Activated T-cell treated with anti-CD3 and anti-CD28 coated beads, Interleukin-2, amount 50 U/mL, for 24 hours (primary cell): ENCODE results near the gene SEZ6.

Source experiments
- DNase-seq: peaks from one replicate; pipeline ENCODE4 v3.0.0-alpha.2; 2020
- H3K27ac Mint-ChIP-seq: 2 replicates; pipeline ENCODE4 v1.8.0; 2020; ENCODE audit warnings: mild to moderate bottlenecking, mixed read lengths
- H3K27me3 Mint-ChIP-seq: 2 replicates; pipeline ENCODE4 v1.8.0; 2020; ENCODE audit warnings: mixed read lengths
- H3K36me3 Mint-ChIP-seq: 2 replicates; pipeline ENCODE4 v1.8.0; 2020; ENCODE audit warnings: low read depth, mixed read lengths
- H3K4me1 Mint-ChIP-seq: 2 replicates; pipeline ENCODE4 v1.8.0; 2020; ENCODE audit warnings: low read depth, mixed read lengths
- H3K4me3 Mint-ChIP-seq: 2 replicates; pipeline ENCODE4 v1.8.0; 2020; ENCODE audit warnings: mild to moderate bottlenecking, moderate library complexity, mixed read lengths
- H3K9me3 Mint-ChIP-seq: 2 replicates; pipeline ENCODE4 v1.8.0; 2020; ENCODE audit warnings: mixed read lengths

Gene SEZ6

GRCh38 chr17:29020576-29020975 is 14.7 kb upstream of the SEZ6 start:
- H3K4me1 Mint-ChIP-seq = peaks cover 5% of the 10 kb centered on the region
- no peak overlapping the region for H3K4me3 Mint-ChIP-seq
- H3K9me3 Mint-ChIP-seq = no peaks in the 10 kb centered on the region
- DNase-seq = no peak
- no peaks in the 10 kb centered on the region for H3K36me3 Mint-ChIP-seq
- peaks cover 72% of the 10 kb centered on the region for H3K27me3 Mint-ChIP-seq
- H3K27ac Mint-ChIP-seq = no peak overlapping the region

GRCh38 chr17:29019475-29020181 is 13.8 kb upstream of the SEZ6 start:
- Mint-ChIP-seq H3K4me3 (no peak overlapping the region), H3K9me3 (no peaks in the 10 kb centered on the region), H3K4me1 (peaks cover 5% of the 10 kb centered on the region), H3K27ac (no peak overlapping the region), H3K36me3 (no peaks in the 10 kb centered on the region), H3K27me3 (peaks cover 67% of the 10 kb centered on the region)
- no peak for DNase-seq

- no peaks in the 10 kb centered on the region for H3K36me3 Mint-ChIP-seq
- peaks cover 60% of the 10 kb centered on the region for H3K27me3 Mint-ChIP-seq
- no peak overlapping the region for H3K27ac Mint-ChIP-seq
- no peaks in the 10 kb centered on the region for H3K9me3 Mint-ChIP-seq
- H3K4me1 Mint-ChIP-seq = peaks cover 5% of the 10 kb centered on the region
- no peak for DNase-seq
- no peak overlapping the region for H3K4me3 Mint-ChIP-seq
These were observed 13.1 kb upstream of the SEZ6 start for GRCh38 chr17:29018788-29019474.

GRCh38 chr17:29016345-29017210 is 10.7 kb upstream of the SEZ6 start:
- no peak for DNase-seq
- Mint-ChIP-seq H3K36me3 (no peaks in the 10 kb centered on the region), H3K27ac (no peak overlapping the region), H3K27me3 (peaks cover 46% of the 10 kb centered on the region), H3K4me1 (peaks cover 9% of the 10 kb centered on the region), H3K9me3 (no peaks in the 10 kb centered on the region), H3K4me3 (no peak overlapping the region)

- peaks cover 38% of the 10 kb centered on the region for H3K27me3 Mint-ChIP-seq
- H3K9me3 Mint-ChIP-seq = no peaks in the 10 kb centered on the region
- H3K27ac Mint-ChIP-seq = no peak overlapping the region
- no peak for DNase-seq
- H3K4me3 Mint-ChIP-seq = no peak overlapping the region
- H3K36me3 Mint-ChIP-seq = no peaks in the 10 kb centered on the region
- peaks cover 10% of the 10 kb centered on the region for H3K4me1 Mint-ChIP-seq
These were observed 8.9 kb upstream of the SEZ6 start for GRCh38 chr17:29014716-29015115.

GRCh38 chr17:29012535-29012934 is 6.7 kb upstream of the SEZ6 start:
- no peak overlapping the region for H3K27ac Mint-ChIP-seq

GRCh38 chr17:29010586-29010985 is 4.8 kb upstream of the SEZ6 start:
- H3K4me1 Mint-ChIP-seq = peaks cover 9% of the 10 kb centered on the region
- H3K36me3 Mint-ChIP-seq = no peaks in the 10 kb centered on the region
- H3K27ac Mint-ChIP-seq = no peak overlapping the region
- H3K9me3 Mint-ChIP-seq = no peaks in the 10 kb centered on the region
- no peak overlapping the region for H3K4me3 Mint-ChIP-seq
- DNase-seq = no peak
- H3K27me3 Mint-ChIP-seq = peaks cover 41% of the 10 kb centered on the region

More at GRCh38 chr17:29012535-29012934, 6.7 kb upstream of the SEZ6 start:
- no peak for DNase-seq
- H3K36me3 Mint-ChIP-seq = no peaks in the 10 kb centered on the region
- no peak overlapping the region for H3K4me3 Mint-ChIP-seq
- H3K9me3 Mint-ChIP-seq = no peaks in the 10 kb centered on the region
- H3K27me3 Mint-ChIP-seq = peaks cover 34% of the 10 kb centered on the region
- peaks cover 5% of the 10 kb centered on the region for H3K4me1 Mint-ChIP-seq

GRCh38 chr17:29010129-29010528 is 4.3 kb upstream of the SEZ6 start:
- Mint-ChIP-seq H3K9me3 (no peaks in the 10 kb centered on the region), H3K4me3 (no peak overlapping the region), H3K27ac (no peak overlapping the region), H3K36me3 (no peaks in the 10 kb centered on the region), H3K4me1 (peaks cover 11% of the 10 kb centered on the region), H3K27me3 (peaks cover 44% of the 10 kb centered on the region)
- no peak for DNase-seq

GRCh38 chr17:29008591-29008990 is 2.8 kb upstream of the SEZ6 start:
- Mint-ChIP-seq H3K36me3 (no peaks in the 10 kb centered on the region), H3K4me3 (no peak overlapping the region), H3K27ac (no peak overlapping the region), H3K9me3 (no peaks in the 10 kb centered on the region), H3K4me1 (peaks cover 11% of the 10 kb centered on the region), H3K27me3 (peaks cover 60% of the 10 kb centered on the region)
- DNase-seq = no peak

GRCh38 chr17:29007860-29008455 is 2.1 kb upstream of the SEZ6 start:
- Mint-ChIP-seq H3K27ac (no peak overlapping the region), H3K36me3 (no peaks in the 10 kb centered on the region), H3K4me1 (peaks cover 11% of the 10 kb centered on the region), H3K9me3 (no peaks in the 10 kb centered on the region), H3K27me3 (peaks cover 66% of the 10 kb centered on the region), H3K4me3 (no peak overlapping the region)
- DNase-seq = no peak

GRCh38 chr17:29007456-29007855 is 1.6 kb upstream of the SEZ6 start:
- no peak overlapping the region for H3K27ac Mint-ChIP-seq
- no peak overlapping the region for H3K4me3 Mint-ChIP-seq
- DNase-seq = no peak
- H3K27me3 Mint-ChIP-seq = peaks cover 70% of the 10 kb centered on the region
- no peaks in the 10 kb centered on the region for H3K9me3 Mint-ChIP-seq
- H3K36me3 Mint-ChIP-seq = no peaks in the 10 kb centered on the region
- H3K4me1 Mint-ChIP-seq = peaks cover 11% of the 10 kb centered on the region

- Mint-ChIP-seq H3K27me3 (peaks cover 58% of the 10 kb centered on the region), H3K27ac (no peak overlapping the region), H3K4me3 (no peak overlapping the region), H3K36me3 (no peaks in the 10 kb centered on the region), H3K9me3 (no peaks in the 10 kb centered on the region), H3K4me1 (peaks cover 6% of the 10 kb centered on the region)
- no peak for DNase-seq
These were observed 1.6 kb downstream of the SEZ6 start for GRCh38 chr17:29004081-29004692.

- no peak for DNase-seq
- Mint-ChIP-seq H3K4me1 (peaks cover 6% of the 10 kb centered on the region), H3K27ac (no peak overlapping the region), H3K36me3 (no peaks in the 10 kb centered on the region), H3K4me3 (no peak overlapping the region), H3K9me3 (no peaks in the 10 kb centered on the region), H3K27me3 (peaks cover 58% of the 10 kb centered on the region)
These were observed 2.5 kb downstream of the SEZ6 start for GRCh38 chr17:29003289-29003688.

GRCh38 chr17:29002811-29003210 is 3.0 kb downstream of the SEZ6 start:
- peaks cover 57% of the 10 kb centered on the region for H3K27me3 Mint-ChIP-seq
- DNase-seq = no peak
- H3K4me1 Mint-ChIP-seq = peaks cover 6% of the 10 kb centered on the region
- no peaks in the 10 kb centered on the region for H3K9me3 Mint-ChIP-seq
- no peak overlapping the region for H3K4me3 Mint-ChIP-seq
- H3K27ac Mint-ChIP-seq = no peak overlapping the region
- no peaks in the 10 kb centered on the region for H3K36me3 Mint-ChIP-seq
